22Rv1 (cell line): ENCODE data around the gene JARID2.

Experiments
- ZFX ChIP-seq: fragments of 450-650 bp; IDR thresholded peaks from 2 replicates; pipeline ENCODE4 v1.6.1; 2017; ENCODE audit warnings: antibody characterized with exemption, borderline replicate concordance
- TF ChIP-seq, protein P1 (sequence below): fragments of 450-650 bp; IDR thresholded peaks from 2 replicates; pipeline ENCODE4 v1.5.1; 2017; ENCODE audit warnings: mild to moderate bottlenecking

DNA sequence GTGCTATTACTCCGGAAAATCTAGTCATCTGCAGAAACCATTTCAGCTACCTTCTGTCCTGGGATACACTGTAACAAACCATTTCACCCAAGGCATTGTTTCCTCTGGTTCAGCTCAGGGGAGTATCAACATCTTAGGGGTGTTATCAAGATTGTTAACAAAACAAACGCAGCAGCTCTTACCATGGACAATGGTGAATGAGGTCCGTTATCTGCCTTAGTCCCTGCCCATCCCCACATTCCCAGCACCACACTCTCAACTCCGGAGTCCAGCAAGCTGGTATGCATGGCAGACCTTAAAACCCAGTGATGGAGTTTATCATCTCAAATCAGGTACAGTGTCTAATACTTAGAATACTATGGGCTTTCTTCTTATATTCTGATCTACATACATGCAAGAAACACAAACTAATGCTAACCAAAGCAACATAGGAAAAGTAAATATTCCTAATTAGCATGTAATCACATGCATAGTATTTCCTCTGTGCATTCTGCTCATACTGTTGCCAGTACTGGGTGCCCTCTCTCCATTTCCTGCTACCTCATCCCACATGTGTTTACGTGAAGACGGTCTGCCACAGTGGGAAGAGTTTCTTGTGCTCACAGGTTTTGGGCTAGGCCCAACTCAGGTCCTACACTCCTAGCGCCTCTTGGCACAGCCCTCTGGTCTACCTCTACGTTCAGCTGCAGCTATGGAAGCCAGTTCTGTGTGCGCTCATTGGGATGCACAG, 293.1 kb downstream of the JARID2 start:
- TF ChIP-seq, protein P1, sequence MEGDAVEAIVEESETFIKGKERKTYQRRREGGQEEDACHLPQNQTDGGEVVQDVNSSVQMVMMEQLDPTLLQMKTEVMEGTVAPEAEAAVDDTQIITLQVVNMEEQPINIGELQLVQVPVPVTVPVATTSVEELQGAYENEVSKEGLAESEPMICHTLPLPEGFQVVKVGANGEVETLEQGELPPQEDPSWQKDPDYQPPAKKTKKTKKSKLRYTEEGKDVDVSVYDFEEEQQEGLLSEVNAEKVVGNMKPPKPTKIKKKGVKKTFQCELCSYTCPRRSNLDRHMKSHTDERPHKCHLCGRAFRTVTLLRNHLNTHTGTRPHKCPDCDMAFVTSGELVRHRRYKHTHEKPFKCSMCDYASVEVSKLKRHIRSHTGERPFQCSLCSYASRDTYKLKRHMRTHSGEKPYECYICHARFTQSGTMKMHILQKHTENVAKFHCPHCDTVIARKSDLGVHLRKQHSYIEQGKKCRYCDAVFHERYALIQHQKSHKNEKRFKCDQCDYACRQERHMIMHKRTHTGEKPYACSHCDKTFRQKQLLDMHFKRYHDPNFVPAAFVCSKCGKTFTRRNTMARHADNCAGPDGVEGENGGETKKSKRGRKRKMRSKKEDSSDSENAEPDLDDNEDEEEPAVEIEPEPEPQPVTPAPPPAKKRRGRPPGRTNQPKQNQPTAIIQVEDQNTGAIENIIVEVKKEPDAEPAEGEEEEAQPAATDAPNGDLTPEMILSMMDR = no peak
- TF ChIP-seq ZFX = no peak
